D341Med (cell line): ENCODE results near the gene CPLX3.
A peak's percentile ranks its signal among the peaks of the same experiment; 100 is the strongest.
"Not testable (repeated sequence)": the region's sequence is repeated elsewhere in the genome, so short reads cannot be mapped to it uniquely, and the experiment has no call there.

Experiments used
- DNase-seq: peaks from one replicate; pipeline ENCODE4 v3.0.0; 2012; ENCODE audit warnings: low spot score

CPLX3 gene

DNA sequence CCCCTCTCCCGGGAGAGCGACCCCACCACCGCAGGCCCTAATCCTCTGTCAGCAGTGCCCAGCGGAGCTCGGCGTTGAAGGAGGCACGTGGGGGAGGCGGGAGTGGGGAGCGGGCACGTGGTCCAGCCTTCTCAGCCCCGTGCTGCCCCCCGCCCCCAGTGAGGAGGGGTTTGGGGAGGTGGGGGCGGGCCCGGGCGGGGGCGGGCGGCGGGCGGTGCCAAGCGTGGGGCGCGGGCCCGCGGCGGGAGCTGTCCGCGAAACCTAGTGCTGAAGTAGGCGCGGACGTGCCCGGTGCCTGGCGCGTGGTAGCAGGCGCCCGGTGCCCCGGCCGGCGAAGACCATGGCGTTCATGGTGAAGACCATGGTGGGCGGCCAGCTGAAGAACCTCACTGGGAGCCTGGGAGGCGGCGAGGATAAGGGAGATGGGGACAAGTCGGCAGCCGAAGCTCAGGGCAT is at the start of gene CPLX3:
Gene CPLX3 (plus strand): TSS at position 264 of the 456 bp plus-strand sequence. CDS start 77 bp downstream, at position 341.
- peak; percentile 70 for DNase-seq

GRCh38 chr15:74776821-74777768 is 49.3 kb upstream of the CPLX3 start:
- DNase-seq, result no peak

GRCh38 chr15:74777769-74778598 is 48.4 kb upstream of the CPLX3 start:
- DNase-seq, result no peak

DNA sequence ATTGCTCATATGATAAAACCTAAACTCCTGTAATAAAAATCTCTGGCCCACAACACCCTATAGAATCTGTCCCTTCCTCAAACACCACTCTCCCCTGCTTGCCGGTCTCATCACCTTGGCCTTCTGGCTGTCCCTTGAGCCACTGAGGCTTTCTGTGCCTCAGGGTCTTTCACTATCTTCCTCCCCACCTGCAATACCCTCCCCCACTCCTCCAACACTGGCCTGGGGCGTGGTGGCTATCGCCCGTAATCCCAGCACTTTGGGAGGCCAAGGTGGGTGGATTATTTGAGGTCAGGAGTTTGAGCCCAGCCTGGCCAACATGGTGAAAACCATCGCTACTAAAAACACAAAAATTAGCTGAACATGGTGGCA is 47.8 kb upstream of the CPLX3 start:
- DNase-seq, result no peak

DNA sequence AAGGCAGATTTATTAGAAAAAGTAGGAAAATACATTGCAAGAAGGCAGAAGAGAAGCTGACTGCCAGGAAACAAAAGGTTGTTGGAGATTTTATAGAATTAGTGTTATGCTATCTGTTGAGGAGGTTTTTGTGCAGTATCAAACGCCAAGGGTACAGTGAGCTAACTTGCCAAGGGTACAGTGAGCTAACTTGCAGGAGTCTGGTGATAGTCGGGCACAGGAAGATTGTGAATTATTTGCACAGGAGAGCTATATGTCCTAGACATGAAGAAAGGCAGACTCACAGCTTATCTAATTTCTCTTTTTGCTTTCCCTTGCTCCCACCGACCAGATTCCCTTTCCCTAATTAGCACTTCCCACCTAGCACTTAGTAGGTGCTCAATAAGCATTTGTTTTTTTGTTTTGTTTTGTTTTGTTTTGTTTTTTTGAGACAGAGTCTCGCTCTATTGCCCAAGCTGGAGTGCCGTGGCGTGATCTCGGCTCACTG is 47.2 kb upstream of the CPLX3 start:
- DNase-seq, result no peak

DNA sequence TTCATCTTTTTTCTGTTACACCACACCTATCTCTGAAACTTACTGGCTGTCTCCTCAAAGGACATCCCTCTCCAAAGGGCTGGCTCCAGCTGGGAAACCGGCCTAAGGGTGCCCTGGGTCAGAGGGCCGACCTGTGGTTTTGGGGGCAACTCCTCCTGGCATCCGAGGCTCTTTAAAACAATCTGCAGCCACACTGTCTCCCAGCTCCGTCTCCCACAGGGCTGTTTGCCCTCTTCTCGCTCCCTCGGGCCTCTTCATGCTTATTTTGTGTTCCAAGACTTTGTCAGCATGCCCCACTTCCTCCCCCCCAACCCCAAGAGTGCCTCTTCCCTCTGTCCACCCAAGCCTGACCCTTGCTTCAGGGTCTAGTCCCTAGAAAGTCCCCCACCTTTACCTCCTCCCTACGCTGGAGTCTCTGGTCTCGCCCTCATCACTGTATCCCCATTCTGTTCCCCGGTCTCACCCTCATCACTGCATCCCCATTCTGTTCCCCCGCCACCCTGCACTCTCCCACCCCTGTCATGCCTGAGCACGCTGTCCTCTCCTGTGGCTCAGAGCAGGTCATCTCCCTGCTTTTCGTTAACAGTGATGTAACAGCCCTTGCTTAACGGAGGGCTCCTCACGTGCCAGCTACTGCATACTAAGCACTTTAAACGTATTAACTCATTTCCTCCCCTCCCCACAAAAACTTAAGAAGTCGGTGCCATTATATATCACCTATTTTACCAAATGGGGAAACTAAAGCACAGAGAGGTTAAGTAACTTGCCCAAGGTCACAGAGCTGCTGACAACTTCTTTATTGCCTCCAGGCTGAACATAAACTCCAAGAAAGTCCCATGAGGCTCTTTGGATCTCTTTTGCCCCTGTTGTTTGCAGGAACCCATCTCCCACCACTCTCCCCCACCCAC is 45.6 kb upstream of the CPLX3 start:
- DNase-seq, result no peak

DNA sequence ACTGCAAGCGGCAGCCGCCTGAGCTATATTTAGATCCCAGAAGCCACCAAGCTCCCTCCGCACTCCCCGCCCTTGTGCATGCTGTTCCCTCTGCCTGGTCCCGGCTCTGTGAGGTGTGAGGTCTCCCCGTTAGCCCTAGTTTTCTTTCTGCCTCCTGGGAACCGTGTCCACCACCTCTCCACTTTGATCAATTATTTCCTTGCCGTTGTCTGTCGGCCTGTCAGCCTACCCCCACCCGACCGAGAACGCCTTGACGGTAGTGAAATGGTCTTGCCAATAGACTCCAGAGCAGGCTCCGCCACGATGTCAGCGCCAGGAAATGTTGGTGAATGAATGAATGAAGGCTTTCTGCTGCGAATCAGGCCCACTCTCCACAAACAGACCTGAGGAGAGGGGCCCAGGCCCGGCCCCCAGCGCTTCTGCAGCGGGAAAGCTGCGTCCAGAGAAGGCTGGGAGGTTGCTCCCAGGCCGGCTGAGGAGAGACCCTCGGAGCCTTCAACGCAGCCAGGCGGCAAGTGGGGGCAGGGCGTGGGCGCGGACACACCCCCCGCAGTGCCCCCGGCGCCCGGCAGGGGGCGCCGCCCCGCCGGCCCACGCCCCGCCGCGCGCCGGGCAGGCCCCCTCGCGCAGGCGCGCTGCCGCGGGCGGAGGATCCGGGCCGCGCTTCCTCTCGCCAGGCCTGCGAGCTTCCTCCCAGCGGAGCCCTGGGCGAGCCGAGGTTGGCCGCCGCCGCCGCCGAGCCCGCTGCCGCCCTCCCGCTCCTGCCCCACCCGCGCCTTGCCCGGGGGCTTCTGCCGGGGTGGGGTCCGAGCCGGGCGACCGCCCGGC is 44.8 kb upstream of the CPLX3 start, which contains the start of gene CSK:
Gene CSK (plus strand): TSS at position 650 of the 828 bp plus-strand sequence. CDS start 16,218 bp downstream, outside the sequence.
- peak; percentile 99 for DNase-seq

DNA sequence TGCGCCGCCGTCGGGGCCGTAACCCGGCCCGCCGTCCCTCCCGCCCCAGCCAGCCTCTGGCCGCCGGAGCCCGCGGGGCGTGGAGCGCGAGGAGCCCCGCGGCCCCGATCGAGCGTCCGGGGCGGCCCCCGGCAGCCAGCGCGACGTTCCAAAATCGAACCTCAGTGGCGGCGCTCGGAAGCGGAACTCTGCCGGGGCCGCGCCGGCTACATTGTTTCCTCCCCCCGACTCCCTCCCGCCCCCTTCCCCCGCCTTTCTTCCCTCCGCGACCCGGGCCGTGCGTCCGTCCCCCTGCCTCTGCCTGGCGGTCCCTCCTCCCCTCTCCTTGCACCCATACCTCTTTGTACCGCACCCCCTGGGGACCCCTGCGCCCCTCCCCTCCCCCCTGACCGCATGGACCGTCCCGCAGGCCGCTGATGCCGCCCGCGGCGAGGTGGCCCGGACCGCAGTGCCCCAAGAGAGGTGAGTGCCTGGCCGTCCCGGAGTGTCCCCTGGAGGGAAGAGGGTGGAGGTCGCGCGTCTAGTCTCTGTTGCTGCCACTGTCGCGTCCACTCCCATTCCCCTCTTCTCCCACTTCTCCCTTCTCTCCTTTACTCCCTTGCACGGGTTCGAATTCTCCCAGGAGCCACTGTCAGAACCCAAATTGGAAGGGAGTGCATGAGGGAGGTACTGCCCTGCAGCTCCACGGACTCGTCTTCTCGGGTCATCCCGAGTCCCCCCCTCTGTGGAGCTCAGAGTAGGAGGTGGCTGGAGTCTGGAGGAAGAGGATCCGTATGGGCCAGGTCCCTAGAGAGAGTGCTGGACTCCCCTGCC is 44.0 kb upstream of the CPLX3 start:
- peak; percentile 75 for DNase-seq

- no peak for DNase-seq
Measured at GRCh38 chr15:74783072-74783807, 43.2 kb upstream of the CPLX3 start.

- no peak for DNase-seq
Measured at GRCh38 chr15:74783808-74784175, 42.6 kb upstream of the CPLX3 start.

DNA sequence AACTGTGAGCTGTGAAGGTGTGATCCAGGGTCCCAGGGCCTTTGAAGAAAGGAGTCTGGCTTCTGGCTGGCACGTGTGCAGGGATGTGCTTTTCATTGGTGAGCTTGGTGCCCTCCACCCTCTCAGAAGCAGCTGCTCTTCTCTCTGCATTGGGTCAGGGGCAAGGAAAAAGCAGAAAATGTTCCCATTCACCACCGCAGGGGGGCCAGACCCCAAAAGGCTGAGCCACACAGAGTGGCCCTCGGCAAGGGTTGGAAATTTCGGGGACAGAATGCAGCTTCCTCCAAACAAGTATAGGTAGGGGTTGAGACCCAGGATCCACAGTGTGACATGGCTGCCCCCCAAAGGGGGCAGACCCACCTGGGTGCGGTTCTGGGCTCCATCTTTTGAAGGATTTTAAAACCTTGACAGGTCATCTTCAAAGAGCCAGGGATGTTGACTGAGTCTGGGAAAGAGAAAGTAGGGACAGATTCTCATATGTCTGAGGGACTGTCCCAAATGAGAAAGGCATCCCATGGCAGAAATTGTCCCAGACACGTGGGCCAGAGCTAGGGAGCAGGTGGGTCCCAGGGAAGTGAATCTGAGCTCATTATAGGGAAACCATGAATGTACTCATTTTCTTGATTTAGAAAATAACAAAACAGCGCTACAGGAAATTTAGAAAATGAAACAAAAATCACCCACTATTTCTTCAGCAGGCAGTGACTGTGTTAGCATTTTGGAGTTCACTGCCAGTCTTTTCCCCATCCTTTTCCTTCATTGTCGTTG is 41.8 kb upstream of the CPLX3 start:
- DNase-seq, result no peak

GRCh38 chr15:74785194-74786032 is 41.0 kb upstream of the CPLX3 start:
- DNase-seq, result no peak

GRCh38 chr15:74786081-74786480 is 40.3 kb upstream of the CPLX3 start:
- DNase-seq, result not testable (repeated sequence)

- DNase-seq, result no peak
Measured at GRCh38 chr15:74786551-74787165, 39.8 kb upstream of the CPLX3 start.

DNA sequence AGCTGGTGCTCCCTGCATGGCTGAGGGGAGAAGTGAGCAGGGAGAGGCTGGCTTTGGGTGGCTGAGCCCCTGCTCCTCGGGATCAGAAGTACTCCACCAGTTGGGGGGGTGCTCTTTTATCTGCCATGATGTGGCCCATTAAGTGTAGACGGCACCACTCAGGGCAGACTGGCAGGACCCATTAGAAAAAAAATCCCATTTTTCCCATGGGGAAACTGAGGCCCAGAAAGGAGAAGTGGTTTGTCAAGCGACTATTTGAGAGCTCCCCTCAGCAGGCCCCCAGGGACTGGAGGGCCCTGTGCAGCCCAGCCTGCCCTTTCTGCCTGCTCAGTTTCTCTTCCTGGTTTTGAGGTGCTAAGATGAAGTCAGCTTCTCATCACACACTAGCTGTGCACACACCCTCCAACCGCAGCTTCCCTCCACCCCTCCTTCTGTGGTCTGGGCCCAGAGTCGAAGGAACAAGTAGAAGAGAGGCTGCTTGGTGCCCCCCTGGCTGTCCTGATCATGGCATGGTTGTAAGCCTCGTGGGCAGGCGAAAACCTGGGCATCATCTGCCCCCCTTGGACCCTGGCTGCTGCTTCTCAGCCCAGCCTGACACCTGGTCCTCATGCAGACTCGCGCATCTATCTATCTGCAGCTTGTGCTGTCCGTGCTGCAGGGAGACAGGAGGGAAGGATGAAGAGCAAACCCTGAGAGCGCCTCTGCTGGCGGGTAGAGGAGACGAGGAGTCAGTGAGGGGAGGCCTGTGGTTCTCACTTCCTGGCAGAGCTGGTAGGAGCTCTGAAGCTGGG is 39.0 kb upstream of the CPLX3 start:
- peak; percentile 58 for DNase-seq
